Retinal pigment epithelial cell (primary cell): Measurements from ENCODE around the gene ZNF688.
A peak's percentile ranks its signal among the peaks of the same experiment; 100 is the strongest.

Experiments used
- DNase-seq: peaks from one replicate; pipeline ENCODE4 v3.0.0-alpha.2; 2010; ENCODE audit warnings: low read depth
- H3K4me3 ChIP-seq: 2 replicates; pipeline ENCODE4 v1.5.1; 2011; ENCODE audit warnings: mild to moderate bottlenecking, low read length, control low read depth, moderate library complexity
- TF ChIP-seq, protein P1 (sequence below): conservative IDR thresholded peaks from 2 replicates; pipeline ENCODE4 v1.5.1; 2011; ENCODE audit warnings: low read depth, low read length, control low read depth, inconsistent platforms

ZNF688 gene

DNA sequence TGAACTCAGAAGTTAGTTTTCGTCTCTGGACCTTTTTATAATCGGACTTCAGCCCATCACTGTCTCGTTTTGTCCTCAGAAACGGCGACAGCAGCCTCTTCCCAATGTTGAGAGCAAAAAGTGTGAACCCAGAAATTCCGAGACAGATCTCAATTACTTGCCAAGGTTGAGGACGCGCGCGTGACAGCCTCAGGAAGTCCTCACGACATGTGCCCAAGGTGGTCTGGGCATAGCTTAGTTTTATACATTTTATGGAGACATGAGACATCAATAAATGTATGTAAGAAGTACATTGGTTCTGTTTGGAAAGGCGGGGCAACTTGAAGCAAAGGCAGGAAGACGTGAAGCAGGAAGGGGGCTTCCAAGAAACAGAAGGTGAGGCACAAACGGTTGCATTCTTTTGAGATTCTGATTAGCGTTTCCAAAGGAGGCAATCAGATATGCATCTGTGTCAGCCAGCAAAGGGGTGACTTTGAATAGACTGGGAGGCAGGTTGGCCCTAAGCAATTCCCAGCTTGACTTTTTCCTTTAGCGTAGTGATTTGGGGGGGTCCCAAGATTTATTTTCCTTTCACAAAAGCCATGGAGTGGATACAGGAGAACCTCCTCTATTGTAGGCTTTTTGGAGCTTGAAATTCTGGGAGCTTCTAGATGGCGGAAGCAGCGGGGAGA lies 36.3 kb downstream of the ZNF688 start:
- H3K4me3 ChIP-seq, result peak overlapping the region; percentile 59
- TF ChIP-seq, protein P1, sequence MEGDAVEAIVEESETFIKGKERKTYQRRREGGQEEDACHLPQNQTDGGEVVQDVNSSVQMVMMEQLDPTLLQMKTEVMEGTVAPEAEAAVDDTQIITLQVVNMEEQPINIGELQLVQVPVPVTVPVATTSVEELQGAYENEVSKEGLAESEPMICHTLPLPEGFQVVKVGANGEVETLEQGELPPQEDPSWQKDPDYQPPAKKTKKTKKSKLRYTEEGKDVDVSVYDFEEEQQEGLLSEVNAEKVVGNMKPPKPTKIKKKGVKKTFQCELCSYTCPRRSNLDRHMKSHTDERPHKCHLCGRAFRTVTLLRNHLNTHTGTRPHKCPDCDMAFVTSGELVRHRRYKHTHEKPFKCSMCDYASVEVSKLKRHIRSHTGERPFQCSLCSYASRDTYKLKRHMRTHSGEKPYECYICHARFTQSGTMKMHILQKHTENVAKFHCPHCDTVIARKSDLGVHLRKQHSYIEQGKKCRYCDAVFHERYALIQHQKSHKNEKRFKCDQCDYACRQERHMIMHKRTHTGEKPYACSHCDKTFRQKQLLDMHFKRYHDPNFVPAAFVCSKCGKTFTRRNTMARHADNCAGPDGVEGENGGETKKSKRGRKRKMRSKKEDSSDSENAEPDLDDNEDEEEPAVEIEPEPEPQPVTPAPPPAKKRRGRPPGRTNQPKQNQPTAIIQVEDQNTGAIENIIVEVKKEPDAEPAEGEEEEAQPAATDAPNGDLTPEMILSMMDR, result no peak
- no peak for DNase-seq

DNA sequence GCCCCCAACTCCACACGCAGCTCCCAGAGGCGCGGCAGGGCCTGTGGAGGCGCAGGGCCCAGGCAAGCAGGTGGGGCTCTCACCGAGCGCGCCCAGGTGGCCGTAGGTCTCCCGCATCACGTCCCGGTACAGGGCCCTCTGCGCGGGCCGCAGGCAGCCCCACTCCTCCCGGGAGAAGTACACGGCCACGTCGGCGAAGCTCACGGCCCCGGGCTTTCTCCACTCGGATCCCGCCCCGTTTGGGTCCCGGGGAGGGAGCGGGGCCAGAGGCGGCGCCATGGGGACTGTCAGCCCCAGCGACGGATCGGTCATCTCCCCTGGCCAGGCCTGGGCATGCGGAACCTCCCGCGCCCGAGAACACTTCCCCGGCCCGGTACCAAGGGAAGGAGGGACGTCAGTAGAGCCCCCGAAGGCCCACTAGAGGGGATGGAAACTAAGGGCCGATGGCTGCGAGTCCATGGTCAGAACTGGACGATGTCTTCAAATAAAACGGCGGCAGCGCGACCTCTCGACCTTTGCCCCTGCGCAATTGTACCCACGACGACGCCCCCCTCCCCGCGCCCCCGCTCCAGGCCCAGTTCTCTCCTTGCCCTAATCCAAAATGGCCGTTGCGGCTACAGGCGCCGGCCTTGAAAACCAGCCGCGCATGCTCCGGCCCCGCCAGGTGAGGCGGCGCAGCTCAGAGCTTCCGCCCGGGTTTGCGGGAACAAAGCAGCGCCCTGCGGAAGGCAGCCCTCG lies 37.0 kb downstream of the ZNF688 start, which contains the start of gene ZNF747:
TSS of gene ZNF747 (minus strand) at position 491 of the 738 bp plus-strand sequence. CDS start at position 312, 179 bp downstream.
- H3K4me3 ChIP-seq, result peak within 1 kb of the TSS; percentile 59
- TF ChIP-seq, protein P1, result no peak
- DNase-seq, result peak; percentile 39

DNA sequence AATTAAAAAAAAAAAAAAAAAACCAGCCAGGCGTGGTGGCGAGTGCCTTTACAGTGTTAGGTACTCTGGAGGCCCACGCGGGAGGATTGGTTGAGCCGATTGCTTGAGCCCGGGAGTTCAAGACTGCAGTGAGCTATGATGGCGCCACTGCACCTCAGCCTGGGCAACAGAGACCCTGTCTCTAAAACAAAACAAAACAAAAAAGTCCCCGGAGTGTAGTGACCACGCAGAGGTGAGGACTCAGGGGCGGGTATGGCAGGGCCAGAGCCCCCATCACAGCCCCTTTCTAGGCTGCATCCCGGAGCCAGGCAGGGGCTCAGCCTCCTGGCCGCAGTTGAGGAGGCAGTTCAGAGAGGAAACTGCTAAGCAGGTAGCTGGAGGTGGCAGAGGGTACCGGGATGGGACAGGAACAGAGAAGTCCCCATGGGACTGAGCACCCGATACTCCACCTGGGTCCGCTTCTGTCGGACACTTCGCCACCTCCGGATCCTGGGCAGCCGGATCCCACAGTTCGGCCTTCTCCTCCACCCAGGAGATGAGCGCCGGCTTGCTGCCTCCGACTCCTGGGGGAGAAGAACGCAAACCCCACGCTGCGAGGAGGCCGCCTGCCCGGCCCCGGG lies 37.7 kb downstream of the ZNF688 start:
- TF ChIP-seq, protein P1, result no peak
- DNase-seq, result no peak
- peak overlapping the region; percentile 59 for H3K4me3 ChIP-seq

DNA sequence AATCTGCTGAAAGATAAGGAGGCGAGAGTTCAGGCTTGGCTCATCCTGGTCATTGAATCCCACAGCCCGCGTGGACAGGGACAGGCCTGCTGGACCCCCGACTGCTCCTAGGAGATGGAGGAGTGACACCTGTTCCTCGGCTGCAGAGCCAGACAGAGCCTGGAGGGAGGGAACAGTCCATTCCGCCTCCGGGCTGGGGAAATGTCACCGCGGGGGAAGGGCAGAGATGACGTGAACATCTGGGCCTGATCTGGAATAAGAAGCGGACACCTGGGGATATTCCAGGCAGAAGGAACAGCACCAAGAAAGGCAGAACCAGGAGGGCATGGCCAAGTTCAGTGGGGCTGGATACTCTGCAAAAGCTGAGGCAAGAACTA lies 38.4 kb downstream of the ZNF688 start:
- DNase-seq, result no peak
- no peak overlapping the region for H3K4me3 ChIP-seq
- TF ChIP-seq, protein P1, result no peak

DNA sequence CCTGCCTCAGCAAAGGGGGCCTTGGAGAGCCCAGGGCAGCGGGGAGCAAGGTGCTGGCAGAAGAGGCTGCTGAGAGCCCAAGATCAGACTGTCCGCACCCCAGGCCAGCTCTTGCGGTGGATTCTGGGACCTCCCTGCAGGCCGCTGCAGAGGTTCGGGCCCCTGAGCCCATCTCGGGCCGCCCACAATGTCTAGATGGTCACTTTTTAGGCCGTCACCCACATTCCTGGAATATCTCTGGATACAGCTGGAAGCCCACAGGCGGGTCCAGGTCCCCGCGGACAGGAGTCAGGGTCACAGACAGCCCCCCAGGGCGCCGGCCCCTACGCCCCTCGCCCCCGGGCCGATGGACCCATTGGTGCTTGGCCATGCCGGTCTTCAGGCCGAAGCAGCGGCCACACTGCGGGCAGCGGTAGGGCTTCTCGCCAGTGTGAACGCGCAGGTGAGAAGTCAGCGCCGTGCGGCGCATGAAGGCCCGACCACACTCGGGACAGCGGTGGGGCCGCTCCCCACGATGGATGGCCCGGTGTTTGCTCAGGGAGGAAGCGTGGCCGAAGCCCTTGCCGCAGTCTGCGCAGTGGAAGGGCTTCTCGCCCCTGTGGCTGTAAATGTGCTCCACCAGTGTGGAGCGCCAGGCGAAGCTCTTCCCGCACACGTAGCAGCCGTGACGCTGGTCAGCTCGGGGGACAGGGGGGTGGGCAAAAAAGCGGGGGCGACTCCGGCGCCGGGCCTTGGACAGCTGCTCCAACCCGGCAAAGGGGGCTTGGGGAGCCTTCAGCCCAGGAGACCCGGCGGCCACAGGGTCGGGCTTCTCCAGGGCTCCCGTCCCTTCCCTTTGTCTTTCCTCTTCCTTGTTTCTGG lies 39.0 kb downstream of the ZNF688 start:
- no peak for DNase-seq
- H3K4me3 ChIP-seq, result no peak overlapping the region
- TF ChIP-seq, protein P1, result no peak

DNA sequence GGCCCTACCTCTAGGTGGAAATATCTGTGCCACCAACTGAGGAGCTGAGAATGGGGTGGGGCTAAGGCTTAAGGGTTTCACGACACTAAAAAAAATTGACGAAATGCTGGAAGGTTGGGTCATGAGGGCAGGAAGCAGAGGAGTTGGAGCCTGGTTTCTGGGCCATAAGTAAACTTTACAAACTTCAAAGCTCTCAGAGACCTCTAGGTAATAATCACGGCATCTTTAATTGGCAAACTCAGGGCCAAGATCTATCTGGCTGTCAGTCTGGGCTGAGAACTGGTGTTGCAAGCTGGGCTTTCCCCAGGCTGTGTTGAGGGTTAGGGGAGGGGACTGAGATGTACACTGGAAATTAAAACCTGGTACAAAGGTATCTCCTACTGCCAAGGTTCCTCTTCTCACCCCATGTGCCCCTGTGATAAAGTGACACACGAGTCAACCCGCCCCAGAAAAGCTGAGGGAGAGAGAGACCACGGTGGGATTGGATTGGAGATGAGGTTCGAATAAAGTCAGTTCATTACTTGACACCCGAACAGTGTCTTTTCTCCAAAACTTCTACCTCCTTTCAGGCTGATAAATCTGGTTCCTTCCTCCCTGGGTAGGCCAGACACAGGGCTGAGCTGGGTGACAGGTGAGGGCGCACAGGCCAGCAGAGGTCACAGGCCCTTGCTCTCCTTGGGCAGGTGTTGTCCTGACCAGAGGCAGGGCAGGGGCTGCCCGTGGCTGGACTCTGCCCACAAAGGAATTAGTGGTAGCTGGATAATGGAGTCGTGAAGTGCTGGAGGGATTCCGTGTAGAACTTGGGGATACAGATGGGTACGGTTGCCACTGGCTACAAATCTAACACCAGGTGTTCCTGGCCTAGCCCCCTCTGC lies 41.1 kb downstream of the ZNF688 start:
- TF ChIP-seq, protein P1, result no peak
- no peak for DNase-seq

More for the DNA sequence above, 41.1 kb downstream of the ZNF688 start:
- H3K4me3 ChIP-seq, result no peak overlapping the region
